ENCODE data around the gene CCDC180.

CCDC180 gene

DNA sequence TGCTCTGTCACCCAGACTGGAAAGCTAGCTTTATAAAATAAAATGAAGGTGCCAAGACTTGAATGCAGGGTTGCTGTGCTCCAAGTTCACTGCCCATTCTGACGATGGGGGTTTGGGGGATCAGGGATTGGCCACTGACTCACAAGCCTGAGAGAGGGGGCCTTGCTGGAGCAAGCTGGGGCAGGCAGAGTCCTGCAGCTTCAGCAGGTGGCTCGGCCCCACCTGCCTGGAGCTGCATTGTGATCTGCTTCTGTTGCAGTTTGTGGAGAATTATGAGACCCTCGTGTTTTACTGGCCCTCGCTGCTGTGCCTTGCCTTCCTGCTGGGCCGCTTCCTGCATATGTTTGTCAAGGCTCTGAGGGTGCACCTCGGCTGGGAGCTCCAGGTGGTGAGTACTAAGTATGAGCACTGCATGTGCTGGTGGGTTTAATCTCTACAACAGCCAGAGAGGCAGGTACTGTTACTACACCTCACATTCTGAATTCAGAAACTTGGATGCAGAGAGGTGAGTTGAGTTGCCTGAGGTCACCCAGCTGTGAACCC lies 31.1 kb upstream of the CCDC180 start:
- H3K9ac ChIP-seq (ENCODE audit: low read length): no peak overlapping the region
- H3K36me3 ChIP-seq (replicated peaks; ENCODE audit: low read depth, low read length): peaks cover 3% of the 10 kb centered on the region
- H3K9me3 ChIP-seq (ENCODE audit: insufficient read depth, low read length): no peaks in the 10 kb centered on the region
- TF ChIP-seq, protein P1, sequence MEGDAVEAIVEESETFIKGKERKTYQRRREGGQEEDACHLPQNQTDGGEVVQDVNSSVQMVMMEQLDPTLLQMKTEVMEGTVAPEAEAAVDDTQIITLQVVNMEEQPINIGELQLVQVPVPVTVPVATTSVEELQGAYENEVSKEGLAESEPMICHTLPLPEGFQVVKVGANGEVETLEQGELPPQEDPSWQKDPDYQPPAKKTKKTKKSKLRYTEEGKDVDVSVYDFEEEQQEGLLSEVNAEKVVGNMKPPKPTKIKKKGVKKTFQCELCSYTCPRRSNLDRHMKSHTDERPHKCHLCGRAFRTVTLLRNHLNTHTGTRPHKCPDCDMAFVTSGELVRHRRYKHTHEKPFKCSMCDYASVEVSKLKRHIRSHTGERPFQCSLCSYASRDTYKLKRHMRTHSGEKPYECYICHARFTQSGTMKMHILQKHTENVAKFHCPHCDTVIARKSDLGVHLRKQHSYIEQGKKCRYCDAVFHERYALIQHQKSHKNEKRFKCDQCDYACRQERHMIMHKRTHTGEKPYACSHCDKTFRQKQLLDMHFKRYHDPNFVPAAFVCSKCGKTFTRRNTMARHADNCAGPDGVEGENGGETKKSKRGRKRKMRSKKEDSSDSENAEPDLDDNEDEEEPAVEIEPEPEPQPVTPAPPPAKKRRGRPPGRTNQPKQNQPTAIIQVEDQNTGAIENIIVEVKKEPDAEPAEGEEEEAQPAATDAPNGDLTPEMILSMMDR (IDR thresholded peaks at IDR 0.05; ENCODE audit: low read depth, low read length): no peak
- no peak for TF ChIP-seq EZH2phosphoT487 (IDR thresholded peaks at IDR 0.05; ENCODE audit: low read depth)
- no peak overlapping the region for H2AFZ ChIP-seq (ENCODE audit: low read depth, low read length)
- no peaks in the 10 kb centered on the region for H4K20me1 ChIP-seq (ENCODE audit: insufficient read depth, low read length)
- H3K27me3 ChIP-seq (ENCODE audit: low read depth, low read length): no peaks in the 10 kb centered on the region
- H3K27ac ChIP-seq (ENCODE audit: low read length): no peak overlapping the region
- H3K4me2 ChIP-seq (ENCODE audit: low read length): no peak overlapping the region
- H3K4me3 ChIP-seq (ENCODE audit: low read length): no peak overlapping the region
- no peaks in the 10 kb centered on the region for H3K79me2 ChIP-seq (ENCODE audit: low read length)
- no peaks in the 10 kb centered on the region for H3K4me1 ChIP-seq (ENCODE audit: low read length)

DNA sequence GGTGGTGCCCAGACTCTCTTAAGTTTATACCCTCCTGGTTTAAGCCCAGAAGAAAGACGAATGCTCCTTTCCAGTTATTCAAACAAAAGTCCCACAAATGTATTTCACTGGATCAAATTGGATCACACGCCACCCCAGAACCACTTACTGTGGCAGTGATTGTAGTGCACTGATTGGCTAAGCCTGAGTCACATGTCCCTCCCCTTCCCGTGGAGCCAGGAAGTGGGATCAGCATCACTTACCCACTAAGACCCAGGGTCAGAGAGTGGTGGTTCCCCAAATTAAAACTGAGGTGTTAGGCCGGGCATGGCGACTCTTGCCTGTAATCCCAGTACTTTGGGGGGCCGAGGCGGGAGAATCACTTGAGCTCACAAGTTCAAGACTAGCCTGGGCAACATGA lies 29.5 kb upstream of the CCDC180 start:
- no peak overlapping the region for H3K9ac ChIP-seq (ENCODE audit: low read length)
- H3K79me2 ChIP-seq (ENCODE audit: low read length): no peaks in the 10 kb centered on the region
- H4K20me1 ChIP-seq (ENCODE audit: insufficient read depth, low read length): no peaks in the 10 kb centered on the region
- H3K4me3 ChIP-seq (ENCODE audit: low read length): no peak overlapping the region
- no peak for TF ChIP-seq EZH2phosphoT487 (IDR thresholded peaks at IDR 0.05; ENCODE audit: low read depth)
- TF ChIP-seq, protein P1 (IDR thresholded peaks at IDR 0.05; ENCODE audit: low read depth, low read length): no peak
- H3K9me3 ChIP-seq (ENCODE audit: insufficient read depth, low read length): no peaks in the 10 kb centered on the region
- no peaks in the 10 kb centered on the region for H3K4me1 ChIP-seq (ENCODE audit: low read length)
- H2AFZ ChIP-seq (ENCODE audit: low read depth, low read length): no peak overlapping the region
- peaks cover 3% of the 10 kb centered on the region for H3K36me3 ChIP-seq (replicated peaks; ENCODE audit: low read depth, low read length)
- no peaks in the 10 kb centered on the region for H3K27me3 ChIP-seq (ENCODE audit: low read depth, low read length)
- no peak overlapping the region for H3K4me2 ChIP-seq (ENCODE audit: low read length)
- no peak overlapping the region for H3K27ac ChIP-seq (ENCODE audit: low read length)

DNA sequence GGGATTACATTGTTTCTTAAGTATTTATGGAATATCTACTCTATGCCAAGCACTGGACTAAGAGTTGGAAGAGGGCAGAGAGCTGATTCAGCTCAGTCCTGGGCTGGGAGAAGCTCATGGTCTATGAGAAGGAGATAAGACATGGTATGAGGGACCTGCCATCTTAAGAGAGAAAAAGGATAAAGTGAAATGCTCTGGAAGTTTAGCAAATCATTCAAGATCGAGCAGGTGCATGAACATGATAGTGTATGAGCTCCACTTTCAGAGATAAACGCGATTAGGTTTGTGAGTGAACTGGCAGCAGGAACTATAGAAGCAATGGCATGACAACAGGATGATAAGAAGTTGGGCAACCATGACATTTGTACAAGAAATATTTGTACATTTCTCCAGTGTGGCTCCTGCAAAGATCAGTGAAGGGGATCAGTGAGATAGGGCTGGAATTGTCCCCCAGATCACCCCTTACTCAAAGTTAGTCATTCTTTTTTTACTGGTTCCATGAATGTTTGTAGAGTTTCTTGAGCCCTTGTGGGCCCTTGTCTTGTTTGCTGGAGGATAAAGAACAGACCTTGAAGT lies 26.6 kb upstream of the CCDC180 start:
- Histone ChIP-seq H3K27me3 (ENCODE audit: low read depth, low read length) (no peaks in the 10 kb centered on the region), H3K79me2 (ENCODE audit: low read length) (no peaks in the 10 kb centered on the region), H4K20me1 (ENCODE audit: insufficient read depth, low read length) (no peaks in the 10 kb centered on the region), H3K4me1 (ENCODE audit: low read length) (no peaks in the 10 kb centered on the region), H3K27ac (ENCODE audit: low read length) (no peak overlapping the region), H2AFZ (ENCODE audit: low read depth, low read length) (no peak overlapping the region), H3K9me3 (ENCODE audit: insufficient read depth, low read length) (no peaks in the 10 kb centered on the region), H3K4me3 (ENCODE audit: low read length) (no peak overlapping the region), H3K9ac (ENCODE audit: low read length) (no peak overlapping the region), H3K36me3 (replicated peaks; ENCODE audit: low read depth, low read length) (peaks cover 3% of the 10 kb centered on the region), H3K4me2 (ENCODE audit: low read length) (no peak overlapping the region)
- TF ChIP-seq, protein P1 (IDR thresholded peaks at IDR 0.05; ENCODE audit: low read depth, low read length): no peak
- no peak for TF ChIP-seq EZH2phosphoT487 (IDR thresholded peaks at IDR 0.05; ENCODE audit: low read depth)

DNA sequence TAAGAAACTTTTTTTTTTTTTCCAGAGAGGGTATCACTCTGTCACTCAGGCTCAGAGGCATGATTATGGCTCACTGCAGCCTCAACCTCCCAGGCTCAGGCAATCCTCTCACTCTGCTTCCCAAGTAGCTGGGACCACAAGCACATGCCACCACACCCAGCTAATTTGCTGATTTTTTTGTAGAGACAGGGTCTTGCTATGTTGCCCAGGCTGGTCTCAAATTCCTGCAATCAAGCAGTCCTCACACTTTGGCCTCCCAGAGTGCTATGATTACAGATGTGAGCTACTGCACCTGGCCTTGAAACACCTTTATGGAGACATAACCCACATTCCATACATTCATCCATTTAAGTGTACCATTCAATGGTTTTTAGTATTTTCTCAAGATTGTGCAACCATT lies 23.7 kb upstream of the CCDC180 start:
- Histone ChIP-seq H3K4me3 (ENCODE audit: low read length) (no peak overlapping the region), H3K27ac (ENCODE audit: low read length) (no peak overlapping the region), H4K20me1 (ENCODE audit: insufficient read depth, low read length) (no peaks in the 10 kb centered on the region), H3K36me3 (replicated peaks; ENCODE audit: low read depth, low read length) (peaks cover 3% of the 10 kb centered on the region), H3K27me3 (ENCODE audit: low read depth, low read length) (no peaks in the 10 kb centered on the region), H3K9ac (ENCODE audit: low read length) (no peak overlapping the region), H3K9me3 (ENCODE audit: insufficient read depth, low read length) (no peaks in the 10 kb centered on the region), H2AFZ (ENCODE audit: low read depth, low read length) (no peak overlapping the region), H3K4me2 (ENCODE audit: low read length) (no peak overlapping the region), H3K79me2 (ENCODE audit: low read length) (no peaks in the 10 kb centered on the region), H3K4me1 (ENCODE audit: low read length) (no peaks in the 10 kb centered on the region)
- no peak for TF ChIP-seq EZH2phosphoT487 (IDR thresholded peaks at IDR 0.05; ENCODE audit: low read depth)
- TF ChIP-seq, protein P1 (IDR thresholded peaks at IDR 0.05; ENCODE audit: low read depth, low read length): no peak

All from OCI-LY3 (cell line).